ENCODE data around the gene CHMP4B.

DNA sequence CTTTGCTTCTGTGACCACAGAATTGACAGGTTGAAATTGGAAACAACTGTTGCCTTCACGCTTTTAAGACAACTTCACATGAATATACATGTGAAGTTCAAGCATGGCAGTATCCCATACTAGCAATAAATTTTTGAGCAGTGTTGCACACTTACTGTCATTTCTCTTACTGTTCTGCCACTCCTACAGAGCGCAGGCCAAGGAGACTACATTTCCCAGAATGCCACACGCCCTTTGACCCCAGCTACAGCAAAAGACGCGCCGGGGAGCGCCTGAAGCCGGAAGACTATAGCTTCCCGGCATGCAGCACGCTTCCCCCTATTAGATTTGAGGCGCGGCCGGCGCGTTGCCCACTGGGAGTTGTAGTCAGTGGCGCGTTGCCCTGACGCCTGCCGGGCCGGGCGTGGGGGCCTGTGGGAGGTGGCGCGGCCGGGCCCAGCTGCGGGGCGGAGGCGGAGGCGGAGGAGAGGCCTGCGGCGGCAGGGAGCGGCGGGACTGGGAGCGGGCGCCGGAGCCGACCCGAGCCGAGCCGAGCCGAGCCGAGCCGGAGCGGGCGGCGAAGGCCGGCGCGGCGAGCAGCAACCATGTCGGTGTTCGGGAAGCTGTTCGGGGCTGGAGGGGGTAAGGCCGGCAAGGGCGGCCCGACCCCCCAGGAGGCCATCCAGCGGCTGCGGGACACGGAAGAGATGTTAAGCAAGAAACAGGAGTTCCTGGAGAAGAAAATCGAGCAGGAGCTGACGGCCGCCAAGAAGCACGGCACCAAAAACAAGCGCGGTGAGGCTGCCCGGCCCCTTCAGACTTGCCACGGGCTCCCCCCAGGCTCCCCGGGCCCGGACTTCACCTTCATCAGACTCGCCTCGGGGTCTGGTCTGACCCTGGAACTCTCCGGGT, at the start of gene CHMP4B:
- no peak for TF ChIP-seq ZNF8 (CRISPR knock-in tag; IDR thresholded peaks at IDR 0.05)
- TF ChIP-seq, protein P1, sequence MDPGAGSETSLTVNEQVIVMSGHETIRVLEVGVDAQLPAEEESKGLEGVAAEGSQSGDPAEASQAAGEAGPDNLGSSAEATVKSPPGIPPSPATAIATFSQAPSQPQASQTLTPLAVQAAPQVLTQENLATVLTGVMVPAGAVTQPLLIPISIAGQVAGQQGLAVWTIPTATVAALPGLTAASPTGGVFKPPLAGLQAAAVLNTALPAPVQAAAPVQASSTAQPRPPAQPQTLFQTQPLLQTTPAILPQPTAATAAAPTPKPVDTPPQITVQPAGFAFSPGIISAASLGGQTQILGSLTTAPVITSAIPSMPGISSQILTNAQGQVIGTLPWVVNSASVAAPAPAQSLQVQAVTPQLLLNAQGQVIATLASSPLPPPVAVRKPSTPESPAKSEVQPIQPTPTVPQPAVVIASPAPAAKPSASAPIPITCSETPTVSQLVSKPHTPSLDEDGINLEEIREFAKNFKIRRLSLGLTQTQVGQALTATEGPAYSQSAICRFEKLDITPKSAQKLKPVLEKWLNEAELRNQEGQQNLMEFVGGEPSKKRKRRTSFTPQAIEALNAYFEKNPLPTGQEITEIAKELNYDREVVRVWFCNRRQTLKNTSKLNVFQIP (CRISPR knock-in tag; IDR thresholded peaks at IDR 0.05; ENCODE audit: borderline replicate concordance, low read depth), result no peak
- TF ChIP-seq, protein P2, sequence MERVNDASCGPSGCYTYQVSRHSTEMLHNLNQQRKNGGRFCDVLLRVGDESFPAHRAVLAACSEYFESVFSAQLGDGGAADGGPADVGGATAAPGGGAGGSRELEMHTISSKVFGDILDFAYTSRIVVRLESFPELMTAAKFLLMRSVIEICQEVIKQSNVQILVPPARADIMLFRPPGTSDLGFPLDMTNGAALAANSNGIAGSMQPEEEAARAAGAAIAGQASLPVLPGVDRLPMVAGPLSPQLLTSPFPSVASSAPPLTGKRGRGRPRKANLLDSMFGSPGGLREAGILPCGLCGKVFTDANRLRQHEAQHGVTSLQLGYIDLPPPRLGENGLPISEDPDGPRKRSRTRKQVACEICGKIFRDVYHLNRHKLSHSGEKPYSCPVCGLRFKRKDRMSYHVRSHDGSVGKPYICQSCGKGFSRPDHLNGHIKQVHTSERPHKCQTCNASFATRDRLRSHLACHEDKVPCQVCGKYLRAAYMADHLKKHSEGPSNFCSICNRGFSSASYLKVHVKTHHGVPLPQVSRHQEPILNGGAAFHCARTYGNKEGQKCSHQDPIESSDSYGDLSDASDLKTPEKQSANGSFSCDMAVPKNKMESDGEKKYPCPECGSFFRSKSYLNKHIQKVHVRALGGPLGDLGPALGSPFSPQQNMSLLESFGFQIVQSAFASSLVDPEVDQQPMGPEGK (CRISPR knock-in tag; IDR thresholded peaks at IDR 0.05; ENCODE audit: borderline replicate concordance), result no peak
- no peak for TF ChIP-seq ARNTL (CRISPR knock-in tag; IDR thresholded peaks at IDR 0.05; ENCODE audit: borderline replicate concordance, low read depth)
- no peak for TF ChIP-seq ZNF70 (CRISPR knock-in tag; IDR thresholded peaks at IDR 0.05)
- no peak for TF ChIP-seq OSR1 (CRISPR knock-in tag; IDR thresholded peaks at IDR 0.05)
